GM21390 (cell line): ENCODE data around the gene OPN4.
A peak's percentile ranks its signal among the peaks of the same experiment; 100 is the strongest.

ENCODE experiments used
- ATAC-seq: cut with Tn5 transposase; IDR thresholded peaks from one replicate; pipeline ENCODE4 v1.9.1; 2021; ENCODE audit not compliant: unreplicated experiment

OPN4 gene

GRCh38 chr10:86698207-86698940 is 44.0 kb downstream of the OPN4 start:
- no peak for ATAC-seq

GRCh38 chr10:86699125-86699524 is 44.8 kb downstream of the OPN4 start:
- no peak for ATAC-seq

GRCh38 chr10:86699541-86699940 is 45.2 kb downstream of the OPN4 start:
- ATAC-seq: no peak

GRCh38 chr10:86699991-86700840 is 45.9 kb downstream of the OPN4 start:
- no peak for ATAC-seq

- ATAC-seq: no peak
Measured at GRCh38 chr10:86700851-86701617, 46.7 kb downstream of the OPN4 start.

- no peak for ATAC-seq
Measured at GRCh38 chr10:86703176-86703575, 48.8 kb downstream of the OPN4 start.

- no peak for ATAC-seq
Measured at GRCh38 chr10:86705139-86705538, 50.8 kb downstream of the OPN4 start.

- no peak for ATAC-seq
Measured at GRCh38 chr10:86705905-86706304, 51.6 kb downstream of the OPN4 start.

- ATAC-seq: no peak
Measured at GRCh38 chr10:86706401-86706841, 52.1 kb downstream of the OPN4 start.

- no peak for ATAC-seq
Measured at GRCh38 chr10:86706977-86707376, 52.6 kb downstream of the OPN4 start.

GRCh38 chr10:86707505-86707904 is 53.2 kb downstream of the OPN4 start:
- no peak for ATAC-seq

- no peak for ATAC-seq
Measured at GRCh38 chr10:86708068-86708782, 53.9 kb downstream of the OPN4 start.

GRCh38 chr10:86708783-86709380 is 54.5 kb downstream of the OPN4 start:
- ATAC-seq: no peak

GRCh38 chr10:86709396-86710185 is 55.2 kb downstream of the OPN4 start:
- no peak for ATAC-seq

- ATAC-seq: peak; percentile 84
Measured at GRCh38 chr10:86710987-86711512, 56.7 kb downstream of the OPN4 start.

- peak; percentile 43 for ATAC-seq
Measured at GRCh38 chr10:86711513-86712316, 57.4 kb downstream of the OPN4 start.

- ATAC-seq: peak; percentile 24
Measured at GRCh38 chr10:86712317-86712707, 58.0 kb downstream of the OPN4 start.

GRCh38 chr10:86715156-86715795 is 60.9 kb downstream of the OPN4 start:
- ATAC-seq: no peak
